ENCODE results near the gene CLIC3.
"Not testable (repeated sequence)": the region's sequence is repeated elsewhere in the genome, so short reads cannot be mapped to it uniquely, and the experiment has no call there.

The CLIC3 gene

GRCh38 chr9:137017071-137017470, 20.7 kb upstream of the CLIC3 start:
- DNase-seq (ENCODE audit: low read depth in 2 of 2), result no peak

- DNase-seq (ENCODE audit: low read depth in 2 of 2), result no peak
These were observed 20.1 kb upstream of the CLIC3 start for GRCh38 chr9:137016436-137016835.

- DNase-seq (ENCODE audit: low read depth in 2 of 2), result no peak
These were observed 19.6 kb upstream of the CLIC3 start for GRCh38 chr9:137015976-137016375.

- DNase-seq (ENCODE audit: low read depth in 2 of 2), result no peak
These were observed 19.2 kb upstream of the CLIC3 start for GRCh38 chr9:137015540-137015930.

- DNase-seq (ENCODE audit: low read depth in 2 of 2), result no peak
These were observed 18.6 kb upstream of the CLIC3 start for GRCh38 chr9:137014776-137015539.

GRCh38 chr9:137014166-137014565, 17.8 kb upstream of the CLIC3 start:
- DNase-seq (ENCODE audit: low read depth in 2 of 2), result no peak

- no peak for DNase-seq (ENCODE audit: low read depth in 2 of 2)
These were observed 17.2 kb upstream of the CLIC3 start for GRCh38 chr9:137013571-137013940.

GRCh38 chr9:137012694-137013570, 16.6 kb upstream of the CLIC3 start:
- no peak for DNase-seq (ENCODE audit: low read depth in 2 of 2)

- no peak for DNase-seq (ENCODE audit: low read depth in 2 of 2)
These were observed 15.7 kb upstream of the CLIC3 start for GRCh38 chr9:137011907-137012675.

- no peak for DNase-seq (ENCODE audit: low read depth in 2 of 2)
These were observed 14.8 kb upstream of the CLIC3 start for GRCh38 chr9:137011156-137011555.

GRCh38 chr9:137009938-137010732, 13.8 kb upstream of the CLIC3 start:
- no peak for DNase-seq (ENCODE audit: low read depth in 2 of 2)

- DNase-seq (ENCODE audit: low read depth in 2 of 2), result no peak
These were observed 12.8 kb upstream of the CLIC3 start for GRCh38 chr9:137009217-137009616.

- DNase-seq (ENCODE audit: low read depth in 2 of 2), result no peak
These were observed 11.9 kb upstream of the CLIC3 start for GRCh38 chr9:137008312-137008711.

- no peak for DNase-seq (ENCODE audit: low read depth in 2 of 2)
These were observed 11.5 kb upstream of the CLIC3 start for GRCh38 chr9:137007816-137008270.

- no peak for DNase-seq (ENCODE audit: low read depth in 2 of 2)
These were observed 10.9 kb upstream of the CLIC3 start for GRCh38 chr9:137007108-137007815.

- DNase-seq (ENCODE audit: low read depth in 2 of 2), result no peak
These were observed 10.0 kb upstream of the CLIC3 start for GRCh38 chr9:137006116-137007003.

GRCh38 chr9:137004285-137004684, 7.9 kb upstream of the CLIC3 start:
- not testable (repeated sequence) for DNase-seq (ENCODE audit: low read depth in 2 of 2)

- DNase-seq (ENCODE audit: low read depth in 2 of 2), result no peak
These were observed 6.3 kb upstream of the CLIC3 start for GRCh38 chr9:137002646-137003041.

- DNase-seq (ENCODE audit: low read depth in 2 of 2), result no peak
These were observed 5.7 kb upstream of the CLIC3 start for GRCh38 chr9:137001857-137002645.
